Esophagus (tissue), 2 donors: ENCODE data around the gene SKOR1. TPM values are rescaled to one million over a fixed set of nuclear protein-coding genes. Genes with fewer than 3 reads are reported as not detected.

Experiments
- H3K27ac ChIP-seq, 2 donors: one replicate each; pipeline ENCODE4 v1.5.1; 2013; ENCODE audit warnings: low read depth in 2 of 2, mild to moderate bottlenecking in 2 of 2, inconsistent platforms in 1 of 2, low read length in 1 of 2, moderate library complexity in 1 of 2
- H3K27me3 ChIP-seq, 2 donors: one replicate each; pipeline ENCODE4 v1.6.1; 2013; ENCODE audit warnings: low read length in 2 of 2, control low read depth in 1 of 2, mild to moderate bottlenecking in 1 of 2; ENCODE audit not compliant: insufficient read depth in 2 of 2, control insufficient read depth in 1 of 2
- H3K36me3 ChIP-seq, 2 donors: one replicate each; pipeline ENCODE4 v1.6.1; 2013; ENCODE audit warnings: low read length in 1 of 2; ENCODE audit not compliant: control insufficient read depth in 2 of 2, insufficient read depth in 2 of 2
- H3K4me1 ChIP-seq, 2 donors: one replicate each; pipeline ENCODE4 v1.6.1; 2013; ENCODE audit warnings: low read length in 1 of 2; ENCODE audit not compliant: control insufficient read depth in 2 of 2, insufficient read depth in 2 of 2
- H3K4me3 ChIP-seq, 2 donors: one replicate each; pipeline ENCODE4 v1.5.1; 2013; ENCODE audit warnings: low read length in 2 of 2, mild to moderate bottlenecking in 2 of 2, low read depth in 1 of 2, moderate library complexity in 1 of 2
- H3K9me3 ChIP-seq, 2 donors: one replicate each; pipeline ENCODE4 v1.6.1; 2013; ENCODE audit warnings: mild to moderate bottlenecking in 2 of 2, low read depth in 1 of 2, low read length in 1 of 2, moderate library complexity in 1 of 2; ENCODE audit not compliant: control insufficient read depth in 2 of 2, insufficient read depth in 1 of 2
- WGBS, 2 donors: extraction: QIAGEN DNeasy Blood & Tissue Kit; methylation state at CpG; one replicate each; pipeline ENCODE4 v1.1.7; 2013; 5-methylcytosine and 5-hydroxymethylcytosine counted together
- polyA plus RNA-seq, 2 donors: library from polyadenylated mRNA; stranded (reverse); fragments of 200-250 nt; gene quantifications; one replicate each; pipeline ENCODE4 v1.2.3, GENCODE V29; 2013
- donor health status: healthy with polysubstance abuse.
- donor health status: Bipolar disorder and iron deficiency.

Gene SKOR1
- polyA plus RNA-seq, 2 donors, result 0.12 to 0.16 TPM

- peaks cover 3 to 10% of the 10 kb centered on the region in 2 donors for H3K9me3 ChIP-seq
- H3K4me3 ChIP-seq, result peak overlapping the region in 1 of 2 donors; percentile 47
Observed at GRCh38 chr15:67822537-67823313, 2.6 kb upstream of the SKOR1 start.

GRCh38 chr15:67823314-67824196 is 1.8 kb upstream of the SKOR1 start:
- H3K4me1 ChIP-seq, result peaks cover 30 to 35% of the 10 kb centered on the region in 2 donors
- H3K27ac ChIP-seq, result no peak overlapping the region
- H3K36me3 ChIP-seq, result no peaks in the 10 kb centered on the region
- 3 to 4% methylated on average over 45 to 94 of the region's 94 CpGs for WGBS, 2 donors
- peaks cover 3 to 10% of the 10 kb centered on the region in 2 donors for H3K9me3 ChIP-seq
- H3K4me3 ChIP-seq, result peak overlapping the region; percentile 25 to 47
- peaks cover 29 to 63% of the 10 kb centered on the region in 2 donors for H3K27me3 ChIP-seq

More at GRCh38 chr15:67822537-67823313, 2.6 kb upstream of the SKOR1 start:
- WGBS, 2 donors, result 5 to 6% methylated on average over 29 to 46 of the region's 46 CpGs
- Histone ChIP-seq H3K27me3 (peaks cover 29 to 61% of the 10 kb centered on the region in 2 donors), H3K36me3 (no peaks in the 10 kb centered on the region), H3K4me1 (peaks cover 22 to 28% of the 10 kb centered on the region in 2 donors), H3K27ac (no peak overlapping the region)

- Histone ChIP-seq H3K27ac (no peak overlapping the region), H3K27me3 (peaks cover 29 to 66% of the 10 kb centered on the region in 2 donors), H3K36me3 (no peaks in the 10 kb centered on the region), H3K4me1 (peaks cover 30 to 41% of the 10 kb centered on the region in 2 donors), H3K4me3 (no peak overlapping the region), H3K9me3 (peaks cover 3 to 10% of the 10 kb centered on the region in 2 donors)
- 9 to 14% methylated on average over 21 of the region's 21 CpGs for WGBS, 2 donors
Observed at GRCh38 chr15:67824197-67824968, 926 bp upstream of the SKOR1 start.

GRCh38 chr15:67825881-67826716 is 790 bp downstream of the SKOR1 start:
- peak overlapping the region in 1 of 2 donors; percentile 29 for H3K4me3 ChIP-seq
- 9 to 11% methylated on average over 77 of the region's 77 CpGs for WGBS, 2 donors
- no peaks in the 10 kb centered on the region for H3K36me3 ChIP-seq
- peaks cover 33 to 41% of the 10 kb centered on the region in 2 donors for H3K4me1 ChIP-seq
- H3K27me3 ChIP-seq, result peaks cover 35 to 76% of the 10 kb centered on the region in 2 donors
- peaks cover 3 to 8% of the 10 kb centered on the region in 2 donors for H3K9me3 ChIP-seq
- no peak overlapping the region for H3K27ac ChIP-seq

- 6% methylated on average over 61 to 88 of the region's 88 CpGs for WGBS, 2 donors
- Histone ChIP-seq H3K4me1 (peaks cover 33 to 41% of the 10 kb centered on the region in 2 donors), H3K4me3 (peak overlapping the region in 1 of 2 donors; percentile 43), H3K9me3 (peaks cover 3 to 8% of the 10 kb centered on the region in 2 donors), H3K27ac (no peak overlapping the region), H3K36me3 (no peaks in the 10 kb centered on the region), H3K27me3 (peaks cover 31 to 74% of the 10 kb centered on the region in 2 donors)
Observed at GRCh38 chr15:67826717-67827561, 1.6 kb downstream of the SKOR1 start.

GRCh38 chr15:67827562-67828277 is 2.4 kb downstream of the SKOR1 start:
- peak overlapping the region in 1 of 2 donors; percentile 43 for H3K4me3 ChIP-seq

GRCh38 chr15:67828278-67828968 is 3.1 kb downstream of the SKOR1 start:
- peaks cover 24 to 39% of the 10 kb centered on the region in 2 donors for H3K4me1 ChIP-seq

More at GRCh38 chr15:67827562-67828277, 2.4 kb downstream of the SKOR1 start:
- Histone ChIP-seq H3K4me1 (peaks cover 31 to 38% of the 10 kb centered on the region in 2 donors), H3K36me3 (no peaks in the 10 kb centered on the region), H3K27me3 (peaks cover 29 to 67% of the 10 kb centered on the region in 2 donors), H3K9me3 (peaks cover 3 to 8% of the 10 kb centered on the region in 2 donors), H3K27ac (no peak overlapping the region)
- 4 to 6% methylated on average over 85 to 91 of the region's 91 CpGs for WGBS, 2 donors

More at GRCh38 chr15:67828278-67828968, 3.1 kb downstream of the SKOR1 start:
- Histone ChIP-seq H3K4me3 (peak overlapping the region; percentile 26 to 43), H3K9me3 (peaks cover 3 to 8% of the 10 kb centered on the region in 2 donors), H3K27me3 (peaks cover 24 to 62% of the 10 kb centered on the region in 2 donors), H3K27ac (no peak overlapping the region), H3K36me3 (no peaks in the 10 kb centered on the region)
- 5 to 7% methylated on average over 39 to 40 of the region's 40 CpGs for WGBS, 2 donors
